ENCODE measurements around the gene RAB21. TPM values are rescaled to one million over a fixed set of nuclear protein-coding genes. Genes with fewer than 3 reads are reported as not detected.

Gene RAB21
- total RNA-seq, 1 experiment from 2014 or later: 53.0 TPM

GRCh38 chr12:71772735-71773134, 18.1 kb downstream of the RAB21 start:
- no peak overlapping the region for H3K4me2 ChIP-seq (ENCODE audit: insufficient read depth, insufficient read length, low read length)
- peaks cover 10 to 45% (median 20%) of the 10 kb centered on the region in 3 experiments; a peak in 6 of 7 replicates for H3K36me3 Mint-ChIP-seq (ENCODE audit: insufficient read depth in 1 of 3, low read depth in 3 of 3)
- DNase-seq: no peak
- no peaks in the 10 kb centered on the region for H3K4me1 ChIP-seq (ENCODE audit: insufficient read depth, low read length)
- no peaks in the 10 kb centered on the region for H3K4me1 Mint-ChIP-seq
- no peak overlapping the region for H3K27ac ChIP-seq (ENCODE audit: insufficient read length, low read depth, low read length)
- no peak overlapping the region for H3K23ac ChIP-seq (ENCODE audit: insufficient read length, low read depth, low read length)
- H3K9me3 Mint-ChIP-seq: no peaks in the 10 kb centered on the region
- no peak overlapping the region for H2BK15ac ChIP-seq (ENCODE audit: low read depth, low read length)
- H3K4me3 Mint-ChIP-seq: no peak overlapping the region
- no peak overlapping the region for H2AK5ac ChIP-seq (ENCODE audit: insufficient read length, low read length)
- H3K14ac ChIP-seq (ENCODE audit: insufficient read depth, low read length): no peak overlapping the region
- TF ChIP-seq, protein P1, sequence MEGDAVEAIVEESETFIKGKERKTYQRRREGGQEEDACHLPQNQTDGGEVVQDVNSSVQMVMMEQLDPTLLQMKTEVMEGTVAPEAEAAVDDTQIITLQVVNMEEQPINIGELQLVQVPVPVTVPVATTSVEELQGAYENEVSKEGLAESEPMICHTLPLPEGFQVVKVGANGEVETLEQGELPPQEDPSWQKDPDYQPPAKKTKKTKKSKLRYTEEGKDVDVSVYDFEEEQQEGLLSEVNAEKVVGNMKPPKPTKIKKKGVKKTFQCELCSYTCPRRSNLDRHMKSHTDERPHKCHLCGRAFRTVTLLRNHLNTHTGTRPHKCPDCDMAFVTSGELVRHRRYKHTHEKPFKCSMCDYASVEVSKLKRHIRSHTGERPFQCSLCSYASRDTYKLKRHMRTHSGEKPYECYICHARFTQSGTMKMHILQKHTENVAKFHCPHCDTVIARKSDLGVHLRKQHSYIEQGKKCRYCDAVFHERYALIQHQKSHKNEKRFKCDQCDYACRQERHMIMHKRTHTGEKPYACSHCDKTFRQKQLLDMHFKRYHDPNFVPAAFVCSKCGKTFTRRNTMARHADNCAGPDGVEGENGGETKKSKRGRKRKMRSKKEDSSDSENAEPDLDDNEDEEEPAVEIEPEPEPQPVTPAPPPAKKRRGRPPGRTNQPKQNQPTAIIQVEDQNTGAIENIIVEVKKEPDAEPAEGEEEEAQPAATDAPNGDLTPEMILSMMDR (conservative IDR thresholded peaks at IDR 0.05): no peak
- H2BK12ac ChIP-seq (ENCODE audit: insufficient read length, low read depth, low read length): no peak overlapping the region
- no peak overlapping the region for H3K18ac ChIP-seq (ENCODE audit: insufficient read length, low read depth, low read length)
- peaks cover 3% of the 10 kb centered on the region for H3K79me2 ChIP-seq (ENCODE audit: insufficient read depth, low read length)
- no peaks in the 10 kb centered on the region for H3K27me3 Mint-ChIP-seq (ENCODE audit: low read depth)
- no peaks in the 10 kb centered on the region for H3K23me2 ChIP-seq (ENCODE audit: insufficient read length, low read depth, low read length, poor library complexity, severe bottlenecking)
- no peak overlapping the region for H4K91ac ChIP-seq (ENCODE audit: insufficient read length, low read depth, low read length)
- H2BK5ac ChIP-seq (ENCODE audit: insufficient read length, low read length): no peak overlapping the region
- H2BK20ac ChIP-seq (ENCODE audit: low read depth, low read length, poor library complexity, severe bottlenecking): no peak overlapping the region
- no peaks in the 10 kb centered on the region for H4K20me1 ChIP-seq (ENCODE audit: control insufficient read depth, insufficient read depth, insufficient read length)
- no peaks in the 10 kb centered on the region for H3K79me1 ChIP-seq (ENCODE audit: insufficient read depth, low read depth, low read length, poor library complexity, severe bottlenecking)
- H3K4ac ChIP-seq (ENCODE audit: low read depth, low read length): no peak overlapping the region
- H4K8ac ChIP-seq (replicated peaks; ENCODE audit: insufficient read length, low read depth, low read length): no peak overlapping the region
- no peak overlapping the region for H3K9ac ChIP-seq (ENCODE audit: extremely low read depth, insufficient read length, low read length)
- H2BK120ac ChIP-seq (ENCODE audit: low read depth, low read length, poor library complexity, severe bottlenecking): no peak overlapping the region
- no peaks in the 10 kb centered on the region for H3K9me3 ChIP-seq (ENCODE audit: control insufficient read depth, low read depth, low read length)
- no peak overlapping the region for H4K5ac ChIP-seq (ENCODE audit: insufficient read length, low read depth, low read length)
- H3K27me3 ChIP-seq (ENCODE audit: insufficient read depth, low read length): no peaks in the 10 kb centered on the region
- no peak overlapping the region for H3K56ac ChIP-seq (ENCODE audit: insufficient read length, low read depth, low read length)
- H3K27ac Mint-ChIP-seq: no peak overlapping the region
- H2AFZ ChIP-seq (ENCODE audit: low read length): no peak overlapping the region
- H3T11ph ChIP-seq (ENCODE audit: low read length): no peak overlapping the region

Measured in H9 (cell line).